GM19328 (cell line): ENCODE data around the gene ATP5MK.
"Not testable (repeated sequence)": the region's sequence is repeated elsewhere in the genome, so short reads cannot be mapped to it uniquely, and the experiment has no call there.

ENCODE experiments used
- ATAC-seq: cut with Tn5 transposase; IDR thresholded peaks from one replicate; pipeline ENCODE4 v1.9.1; 2021; ENCODE audit warnings: mild to moderate bottlenecking, moderate library complexity; ENCODE audit not compliant: unreplicated experiment

Gene ATP5MK

DNA sequence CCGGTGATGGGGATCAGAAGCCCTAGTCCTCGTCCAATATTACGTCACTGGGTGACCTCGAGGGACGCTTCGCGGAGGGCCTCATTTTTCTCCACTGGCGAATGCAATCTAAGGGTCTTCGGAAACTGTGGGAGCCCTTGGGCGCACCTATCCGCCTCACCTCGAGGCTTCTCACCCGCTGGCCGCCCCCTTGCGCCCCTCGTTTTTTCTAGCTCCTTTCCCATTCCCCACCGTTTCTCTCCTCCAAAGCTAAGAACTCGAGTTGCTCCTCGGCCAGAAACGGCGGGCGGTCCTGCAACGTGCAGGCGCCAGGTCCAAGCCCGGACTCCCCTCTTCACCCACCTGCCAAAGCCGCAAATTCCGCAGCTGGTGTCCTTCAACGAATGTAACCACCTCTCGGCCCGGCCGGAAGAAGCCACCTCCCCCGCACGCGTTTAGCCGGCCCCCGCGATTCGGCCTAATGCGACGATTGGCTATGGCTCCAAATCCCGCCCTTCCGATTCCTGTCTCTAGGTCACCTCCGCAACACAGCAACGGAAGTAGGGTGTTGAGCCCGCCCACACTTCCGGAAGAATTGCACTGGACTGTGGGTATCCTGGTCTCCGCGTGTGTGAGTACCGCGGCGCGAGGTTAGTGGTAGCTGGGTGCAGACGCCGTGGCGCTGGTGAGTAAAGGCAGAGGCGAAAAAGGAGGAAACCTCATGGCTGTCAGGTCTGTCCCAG lies at the start of gene ATP5MK, which contains the start of gene PDCD11:
ATP5MK (minus strand) TSS at position 409 of the 722 bp plus-strand sequence. CDS start 4,018 bp downstream, outside the sequence.
PDCD11 (plus strand) TSS at position 560 of the 722 bp plus-strand sequence. CDS start 1,801 bp downstream, outside the sequence.
- peak; percentile 97 for ATAC-seq

DNA sequence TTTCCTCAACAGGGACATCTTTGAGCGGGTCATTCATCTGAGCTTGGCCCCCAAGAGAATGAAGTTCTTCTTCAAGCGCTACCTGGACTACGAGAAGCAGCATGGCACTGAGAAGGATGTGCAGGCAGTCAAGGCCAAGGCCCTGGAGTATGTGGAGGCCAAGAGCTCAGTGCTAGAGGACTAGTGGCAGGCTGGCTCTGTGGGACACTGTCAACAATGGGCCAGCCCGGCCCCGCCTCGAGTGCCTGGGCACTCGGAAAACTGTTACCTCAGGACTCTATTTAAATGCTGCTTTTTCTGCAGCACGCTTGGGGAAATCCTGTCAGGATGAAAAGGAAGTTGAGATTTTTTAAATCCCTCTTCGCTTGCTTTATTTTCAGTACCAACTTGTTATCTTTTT lies 49.1 kb upstream of the ATP5MK start:
- ATAC-seq, result no peak

DNA sequence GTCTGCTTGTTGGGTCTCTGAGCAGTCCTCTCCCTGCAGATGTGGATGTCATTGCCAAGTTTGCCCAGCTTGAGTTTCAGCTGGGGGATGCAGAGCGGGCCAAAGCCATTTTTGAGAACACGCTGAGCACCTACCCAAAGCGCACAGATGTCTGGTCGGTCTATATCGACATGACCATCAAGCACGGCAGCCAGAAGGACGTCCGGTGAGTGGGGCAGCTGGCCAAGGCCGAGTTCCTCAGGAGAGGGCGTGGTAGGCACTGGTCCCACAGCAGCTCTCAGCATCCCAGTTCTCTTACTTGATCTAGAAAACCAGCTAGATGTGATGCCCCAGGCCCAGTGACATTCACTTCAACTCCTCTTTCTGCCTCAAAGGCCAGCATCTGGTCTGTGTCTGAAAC lies 48.2 kb upstream of the ATP5MK start:
- ATAC-seq, result no peak

DNA sequence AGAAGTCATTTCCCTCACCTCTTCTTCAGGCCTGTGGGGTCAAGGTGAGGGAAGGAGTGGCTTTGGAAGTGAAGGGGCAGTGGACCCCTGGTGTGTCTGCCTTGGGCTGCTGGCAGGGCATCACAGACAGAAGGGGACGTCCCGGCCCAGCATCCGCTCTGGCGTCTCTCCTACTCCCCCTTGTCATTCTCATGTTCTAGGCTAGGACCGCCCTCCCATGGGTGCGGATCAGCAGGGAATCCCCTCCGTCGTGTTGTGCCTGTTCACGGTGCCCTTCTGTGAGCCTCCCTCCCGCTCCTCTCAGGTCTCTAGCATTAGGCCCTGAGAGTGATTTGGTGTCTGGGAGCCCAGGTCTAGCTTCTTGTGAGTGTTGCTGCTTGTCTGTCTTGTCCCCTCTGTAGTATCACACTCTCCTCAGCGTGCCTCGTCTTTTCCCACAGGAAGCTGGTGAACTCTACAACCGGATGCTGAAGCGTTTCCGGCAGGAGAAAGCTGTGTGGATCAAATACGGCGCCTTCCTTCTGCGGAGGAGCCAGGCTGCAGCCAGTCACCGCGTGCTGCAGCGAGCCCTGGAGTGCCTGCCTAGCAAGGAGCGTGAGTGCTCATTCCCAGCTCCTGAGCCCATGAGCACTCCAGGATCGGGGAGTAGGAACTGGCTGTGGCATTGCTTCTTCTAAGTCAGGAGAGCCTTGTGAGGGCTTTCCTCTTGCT lies 47.4 kb upstream of the ATP5MK start:
- ATAC-seq, result no peak

- ATAC-seq, result no peak
Observed at GRCh38 chr10:103442031-103442461, 45.8 kb upstream of the ATP5MK start.

DNA sequence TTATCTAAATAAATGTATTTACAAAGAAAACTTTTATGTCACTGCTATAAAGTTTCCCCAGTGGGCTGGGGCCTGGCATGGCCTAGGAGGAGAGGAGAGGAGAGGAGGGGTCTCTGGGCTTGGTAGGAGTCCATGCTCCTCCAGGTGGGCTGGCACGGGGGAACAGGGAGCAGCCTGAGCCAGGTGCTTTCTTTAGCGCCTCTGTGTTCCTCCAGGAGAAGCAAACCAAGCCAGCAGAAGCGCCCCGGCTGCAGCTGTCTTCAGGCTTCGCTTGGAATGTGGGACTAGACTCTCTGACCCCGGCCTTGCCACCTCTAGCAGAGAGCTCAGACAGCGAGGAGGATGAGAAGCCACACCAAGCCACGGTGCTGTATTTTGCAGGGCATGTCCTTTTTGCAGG lies 45.3 kb upstream of the ATP5MK start:
- ATAC-seq, result no peak

DNA sequence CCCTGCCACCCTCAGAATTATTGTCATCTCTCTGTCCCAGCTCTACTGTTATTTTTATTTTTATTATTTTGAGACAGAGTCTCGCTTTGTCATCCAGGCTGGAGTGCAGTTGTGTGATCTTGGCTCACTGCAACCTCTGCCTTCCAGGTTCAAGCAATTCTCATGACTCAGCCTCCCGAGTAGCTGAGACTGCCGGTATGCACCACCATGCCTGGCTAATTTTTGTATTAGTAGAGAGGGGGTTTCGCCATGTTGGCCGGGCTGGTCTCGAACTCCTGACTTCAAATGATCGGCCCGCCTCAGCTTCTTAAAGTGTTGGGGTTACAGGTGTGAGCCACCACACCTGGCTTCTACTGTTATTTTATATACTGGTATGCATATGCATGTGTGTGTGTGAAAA lies 44.9 kb upstream of the ATP5MK start:
- no peak for ATAC-seq

GRCh38 chr10:103440416-103440815 lies 44.1 kb upstream of the ATP5MK start:
- no peak for ATAC-seq

DNA sequence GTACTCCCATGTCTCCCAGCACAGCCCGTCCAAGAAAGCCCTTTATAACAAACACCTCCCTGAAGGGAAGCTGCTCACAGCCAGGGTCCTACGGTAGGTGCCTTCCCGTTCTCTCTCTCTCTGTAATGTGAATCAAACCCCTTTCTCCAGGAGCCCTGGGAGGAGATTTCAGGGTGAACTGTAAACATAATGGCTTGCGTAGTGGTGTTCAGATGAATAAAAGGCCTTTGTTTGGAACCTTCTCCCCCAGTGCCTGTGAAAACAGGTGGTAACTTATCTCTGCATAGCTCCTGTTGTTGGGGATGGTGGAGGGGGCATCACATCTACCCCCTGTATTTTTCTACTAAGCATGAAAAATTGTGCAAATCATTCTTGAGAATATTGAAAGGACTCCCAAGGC lies 43.5 kb upstream of the ATP5MK start:
- ATAC-seq, result no peak

- ATAC-seq, result no peak
Observed at GRCh38 chr10:103433858-103434257, 37.6 kb upstream of the ATP5MK start.

DNA sequence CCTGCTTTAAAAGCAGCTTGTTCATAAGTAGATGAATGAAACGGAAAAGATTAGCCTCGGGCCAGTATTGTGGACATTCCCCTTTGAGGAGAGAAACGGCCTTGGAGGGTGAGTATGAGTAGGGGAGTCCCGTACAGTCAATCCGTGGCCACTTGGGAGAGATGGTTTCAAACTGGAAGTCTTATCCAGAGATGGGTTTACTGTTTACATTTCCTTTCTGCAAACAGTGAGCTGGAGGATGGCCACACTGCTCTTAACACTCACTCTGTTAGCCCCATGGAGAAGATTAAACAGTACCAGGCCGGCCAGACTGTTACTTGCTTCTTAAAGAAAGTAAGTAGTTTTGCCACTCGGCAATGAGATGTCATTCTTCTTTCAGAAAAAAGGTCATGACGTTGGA lies 35.6 kb upstream of the ATP5MK start:
- no peak for ATAC-seq

DNA sequence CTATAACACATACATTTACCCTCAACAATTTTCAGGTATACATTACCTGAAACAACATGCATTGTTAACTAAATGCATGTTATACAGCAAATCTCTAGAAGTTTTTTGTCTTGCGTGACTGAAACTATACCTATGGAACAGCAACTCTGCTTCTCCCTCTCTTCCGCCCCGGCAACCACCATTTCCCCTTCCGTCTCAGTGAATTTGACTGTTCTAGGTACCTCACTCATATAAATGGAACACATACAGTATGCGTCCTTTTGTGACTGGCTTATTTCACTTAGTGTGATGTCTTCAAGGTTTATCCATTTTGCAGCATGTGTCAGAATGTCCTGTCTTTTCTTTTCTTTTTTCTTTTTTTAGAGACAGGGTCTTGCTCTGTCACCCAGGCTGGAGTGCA lies 33.4 kb upstream of the ATP5MK start:
- no peak for ATAC-seq

GRCh38 chr10:103428989-103429643 lies 32.8 kb upstream of the ATP5MK start:
- ATAC-seq, result no peak

GRCh38 chr10:103427866-103428265 lies 31.6 kb upstream of the ATP5MK start:
- ATAC-seq, result no peak

DNA sequence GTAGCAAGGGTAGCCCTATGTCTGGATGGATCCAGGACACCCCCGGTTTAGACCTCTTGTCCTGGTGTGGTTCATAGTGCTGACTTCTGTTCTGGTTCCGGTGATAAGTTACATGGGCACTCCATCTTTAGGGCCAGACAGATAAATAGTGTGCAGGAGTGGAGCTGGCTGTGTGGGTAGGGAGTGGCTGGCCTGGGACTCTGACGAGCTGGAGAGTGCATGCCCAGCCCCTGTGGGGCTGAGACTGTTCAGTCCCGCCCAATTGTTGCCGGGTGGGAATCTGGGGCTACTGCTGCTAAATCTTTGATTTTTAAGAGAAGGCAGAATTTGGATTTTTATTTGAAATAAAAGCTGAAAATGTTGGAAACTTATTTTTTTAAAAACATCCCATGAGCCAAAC lies 27.5 kb upstream of the ATP5MK start:
- ATAC-seq, result no peak

- ATAC-seq, result no peak
Observed at GRCh38 chr10:103419101-103419500, 22.8 kb upstream of the ATP5MK start.

DNA sequence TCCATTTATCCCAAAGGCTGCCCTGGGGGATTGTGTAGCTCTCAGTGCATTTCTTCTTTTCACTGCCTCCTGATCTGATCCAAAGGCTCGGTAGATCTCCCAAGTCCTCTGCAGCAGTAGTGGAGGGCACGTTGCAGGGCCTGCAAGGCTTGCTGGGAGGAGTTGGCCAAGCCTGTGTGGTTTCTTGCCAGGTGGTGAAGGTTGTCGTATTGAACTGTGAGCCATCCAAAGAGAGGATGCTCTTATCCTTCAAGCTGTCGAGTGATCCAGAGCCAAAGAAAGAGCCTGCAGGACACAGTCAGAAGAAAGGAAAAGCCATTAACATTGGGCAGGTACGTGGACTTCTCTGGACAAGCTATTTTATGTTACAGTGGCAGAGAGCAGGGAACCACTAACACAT lies 21.3 kb upstream of the ATP5MK start:
- no peak for ATAC-seq

DNA sequence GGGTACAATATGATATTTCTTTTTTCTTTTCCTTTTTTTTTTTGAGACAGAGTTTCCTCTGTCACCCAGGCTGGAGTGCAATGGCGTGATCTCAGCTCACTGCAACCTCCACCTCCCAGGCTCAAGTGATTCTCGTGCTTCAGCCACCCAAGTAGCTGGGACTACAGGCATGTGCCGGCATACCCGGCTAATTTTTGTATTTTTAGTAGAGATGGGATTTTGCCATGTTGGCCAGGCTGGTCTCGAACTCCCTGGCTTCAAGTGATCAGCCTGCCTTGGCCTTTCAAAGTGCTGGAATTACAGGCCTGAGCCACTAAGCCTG lies 20.8 kb upstream of the ATP5MK start:
- not testable (repeated sequence) for ATAC-seq

DNA sequence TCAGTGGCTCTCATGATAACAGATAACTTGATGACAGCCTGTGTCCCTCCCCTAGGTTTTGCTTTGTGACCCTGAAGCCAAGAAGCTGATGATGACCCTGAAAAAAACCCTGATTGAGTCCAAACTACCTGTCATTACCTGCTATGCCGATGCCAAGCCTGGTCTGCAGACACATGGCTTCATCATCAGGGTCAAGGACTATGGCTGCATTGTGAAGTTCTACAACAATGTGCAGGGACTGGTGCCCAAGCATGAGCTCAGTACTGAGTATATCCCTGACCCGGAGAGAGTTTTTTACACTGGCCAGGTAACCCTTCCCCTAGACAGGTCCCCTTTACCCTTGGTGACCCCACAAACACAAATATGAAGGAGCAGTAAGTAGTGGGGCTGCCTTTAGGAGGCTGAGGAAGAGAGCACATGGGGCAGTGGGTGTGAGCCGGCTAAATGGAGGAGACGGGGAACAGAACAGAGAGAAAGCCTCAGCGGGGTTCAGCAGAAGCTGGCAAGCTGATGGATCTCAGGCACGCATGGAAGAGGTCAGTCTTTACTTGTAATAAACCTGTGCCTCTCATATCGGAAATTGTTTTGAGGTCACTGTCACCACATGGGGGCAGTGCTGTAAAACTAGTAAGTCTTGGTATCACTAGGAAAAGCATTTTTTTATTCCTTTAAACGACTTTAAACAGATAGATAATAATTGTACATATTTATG lies 20.3 kb upstream of the ATP5MK start:
- ATAC-seq, result no peak

GRCh38 chr10:103415581-103415980 lies 19.3 kb upstream of the ATP5MK start:
- ATAC-seq, result no peak

GRCh38 chr10:103413564-103413963 lies 17.3 kb upstream of the ATP5MK start:
- no peak for ATAC-seq
